Gastrocnemius medialis (tissue), 4 donors: ENCODE data around the gene EGLN1. TPM values are rescaled to one million over a fixed set of nuclear protein-coding genes. Genes with fewer than 3 reads are reported as not detected.

Experiments
- ATAC-seq, 2 donors: fragments of 150-250 bp; one replicate each; pipeline ENCODE4 v1.9.1; 2016
- DNase-seq, 2 donors: peaks; one replicate each; pipeline ENCODE4 v3.0.0-alpha.2; 2019
- H3K27ac ChIP-seq, 4 donors: fragments of 200-600 bp; sonication (generic); 1 replicate in 1 of 4; 2 replicates in 3 of 4; pipeline ENCODE4 v1.5.1; 2016 to 2018; ENCODE audit warnings: mild to moderate bottlenecking in 2 of 4, moderate library complexity in 1 of 4
- H3K27me3 ChIP-seq, 3 donors: fragments of 200-600 bp; sonication (generic) in 2 of 3; 1 replicate in 1 of 3; 2 replicates in 2 of 3; pipeline versions ENCODE4 v1.5.1 to v1.6.0; 2016 to 2019; ENCODE audit warnings: mild to moderate bottlenecking in 1 of 3, moderate library complexity in 1 of 3
- H3K36me3 ChIP-seq, 2 donors: fragments of 200-600 bp; sonication (generic) in 1 of 2; one replicate each; pipeline ENCODE4 v1.5.1; 2017 to 2018
- H3K4me1 ChIP-seq, 2 donors: fragments of 200-600 bp; sonication (generic) in 1 of 2; one replicate each; pipeline ENCODE4 v1.5.1; 2016 to 2017; ENCODE audit warnings: mild to moderate bottlenecking in 2 of 2
- H3K4me3 ChIP-seq, 4 donors: fragments of 200-600 bp; sonication (generic) in 3 of 4; 1 replicate in 1 of 4; 2 replicates in 3 of 4; pipeline ENCODE4 v1.5.1; 2016 to 2019; ENCODE audit warnings: mild to moderate bottlenecking in 2 of 4
- H3K9me3 ChIP-seq, 3 donors: fragments of 200-600 bp; sonication (generic) in 2 of 3; 1 replicate in 1 of 3; 2 replicates in 2 of 3; pipeline ENCODE4 v1.5.1; 2016 to 2019
- CTCF ChIP-seq, 5 experiments: fragments of 450-650 bp in 3 of 5; fragments of 200-600 bp in 2 of 5; sonication (generic) in 2 of 5; IDR thresholded peaks in 4 of 5; conservative IDR thresholded peaks in 1 of 5; 1 replicate in 4 of 5; 2 replicates in 1 of 5; pipeline ENCODE4 v1.5.1; 2016 to 2019; ENCODE audit warnings: antibody characterized with exemption in 5 of 5, mild to moderate bottlenecking in 3 of 5, moderate library complexity in 3 of 5
- POLR2A ChIP-seq, 2 donors: fragments of 450-650 bp; IDR thresholded peaks; one replicate each; pipeline ENCODE4 v1.6.1; 2017; ENCODE audit warnings: antibody characterized with exemption in 2 of 2, mild to moderate bottlenecking in 2 of 2, moderate library complexity in 2 of 2
- in situ Hi-C, 4 donors: fragments of 200-750 bp; cut with MboI; loops; one replicate each; pipeline versions ENCODE4 v1.15.0 to v1.8.0; 2017; ENCODE audit warnings: low sequenced_read_pairs in 4 of 4
- intact Hi-C: fragments of 100-400 bp; cut with DNase I; formaldehyde crosslinking; loops from one replicate; pipeline ENCODE4 v1.15.1; 2023; ENCODE audit warnings: low total_unique reads
- total RNA-seq, 4 donors: library from RNA; depleted of rRNA; stranded (reverse); fragments of >200 nt; gene quantifications; one replicate each; pipeline versions ENCODE4 v1.1.0 to v1.2.3, GENCODE V29; 2016

Gene EGLN1
- total RNA-seq, 4 donors from 2014 or later: 500 to 862 (median 706) TPM

DNA sequence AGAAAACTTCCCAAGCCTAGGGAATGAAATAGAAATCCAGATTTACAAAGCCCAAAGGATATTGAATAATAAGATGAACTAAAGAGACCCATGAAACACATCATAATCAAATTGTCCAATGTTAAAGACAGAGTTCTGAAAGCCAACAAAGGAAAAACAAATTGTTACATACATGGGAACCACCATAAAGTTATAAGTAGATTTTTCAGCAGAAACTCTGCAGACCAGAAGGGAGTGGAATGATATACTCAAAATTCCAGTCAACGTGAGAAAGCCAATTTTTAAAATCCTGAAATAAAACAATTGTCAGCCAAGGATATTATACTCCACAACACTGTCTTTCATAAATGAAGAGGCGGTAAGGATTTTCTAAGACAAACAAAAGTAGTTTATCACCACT lies 22.0 kb upstream of the EGLN1 start:
- H3K27me3 ChIP-seq: no peaks in the 10 kb centered on the region
- no peaks in the 10 kb centered on the region for H3K36me3 ChIP-seq
- intact Hi-C loops: no loop called here
- no peak for DNase-seq
- ATAC-seq: no peak
- TF ChIP-seq POLR2A (IDR thresholded peaks at IDR 0.05): no peak
- no peak for TF ChIP-seq CTCF (IDR thresholded peaks at IDR 0.05 in 4 of 5, conservative IDR thresholded peaks at IDR 0.05 in 1 of 5)
- no peak overlapping the region for H3K27ac ChIP-seq
- in situ Hi-C loops: no loop called here
- peaks cover 0 to 9% of the 10 kb centered on the region in 2 donors for H3K4me1 ChIP-seq
- H3K4me3 ChIP-seq: no peak overlapping the region
- H3K9me3 ChIP-seq: no peaks in the 10 kb centered on the region

- no peaks in the 10 kb centered on the region for H3K36me3 ChIP-seq
- intact Hi-C loops (no loop called here), in situ Hi-C loops (no loop called here)
- H3K27ac ChIP-seq: peak overlapping the region in 3 of 4 donors; percentile 51 to 77 (median 57)
- TF ChIP-seq POLR2A (IDR thresholded peaks at IDR 0.05) (no peak), CTCF (IDR thresholded peaks at IDR 0.05 in 4 of 5, conservative IDR thresholded peaks at IDR 0.05 in 1 of 5) (no peak)
- ATAC-seq: no peak
- H3K4me3 ChIP-seq: no peak overlapping the region
- H3K27me3 ChIP-seq: no peaks in the 10 kb centered on the region
- H3K4me1 ChIP-seq: peaks cover 0 to 9% of the 10 kb centered on the region in 2 donors
- DNase-seq: no peak
- no peaks in the 10 kb centered on the region for H3K9me3 ChIP-seq
These were observed 21.3 kb upstream of the EGLN1 start for GRCh38 chr1:231443363-231443762.

DNA sequence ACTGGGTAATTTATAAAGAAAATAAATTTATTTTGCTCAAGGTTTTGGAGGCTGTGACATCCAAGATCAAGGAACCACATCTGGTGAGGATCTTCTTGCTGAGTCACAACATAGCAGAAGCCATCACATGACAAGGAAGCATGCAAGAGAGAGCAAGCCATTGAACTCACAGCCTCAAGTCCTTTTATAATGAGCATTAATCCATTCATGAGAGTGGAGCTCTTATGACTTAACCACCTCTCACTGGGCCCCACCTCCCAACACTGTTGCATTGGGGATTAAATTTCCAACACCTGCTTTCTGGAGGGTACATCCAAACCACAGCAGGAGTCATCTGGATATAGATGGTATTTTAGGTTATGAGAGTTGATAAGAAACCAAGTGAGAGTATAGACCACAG lies 20.6 kb upstream of the EGLN1 start:
- peaks cover 0 to 9% of the 10 kb centered on the region in 2 donors for H3K4me1 ChIP-seq
- peak overlapping the region in 3 of 4 donors; percentile 51 to 77 (median 57) for H3K27ac ChIP-seq
- peak; percentile 44 to 63 for DNase-seq
- no peaks in the 10 kb centered on the region for H3K9me3 ChIP-seq
- in situ Hi-C loops (no loop called here), intact Hi-C loops (no loop called here)
- peak; percentile 90 to 92 for ATAC-seq
- H3K27me3 ChIP-seq: no peaks in the 10 kb centered on the region
- TF ChIP-seq POLR2A (IDR thresholded peaks at IDR 0.05) (no peak), CTCF (IDR thresholded peaks at IDR 0.05 in 4 of 5, conservative IDR thresholded peaks at IDR 0.05 in 1 of 5) (no peak)
- H3K36me3 ChIP-seq: no peaks in the 10 kb centered on the region
- no peak overlapping the region for H3K4me3 ChIP-seq

DNA sequence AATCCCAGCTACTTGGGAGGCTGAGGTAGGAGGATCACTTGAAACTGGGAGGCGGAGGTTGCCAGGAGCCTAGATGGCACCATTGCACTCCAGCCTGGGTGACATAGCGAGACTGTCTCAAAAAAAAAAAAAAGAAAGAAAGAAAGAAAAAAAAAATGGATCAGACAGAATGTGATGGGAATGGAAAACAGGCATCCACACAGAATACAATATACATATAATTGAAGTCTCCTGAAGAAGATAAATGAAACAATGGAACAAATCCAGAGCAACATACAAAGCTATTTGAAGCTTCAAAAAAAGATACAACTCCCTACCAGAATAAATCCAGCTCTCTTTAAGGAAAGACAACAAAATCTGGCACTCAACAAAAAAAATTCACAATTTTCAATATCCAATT lies 10.9 kb upstream of the EGLN1 start:
- in situ Hi-C loops: no loop called here
- Histone ChIP-seq H3K36me3 (no peaks in the 10 kb centered on the region), H3K27me3 (no peaks in the 10 kb centered on the region), H3K27ac (no peak overlapping the region), H3K9me3 (no peaks in the 10 kb centered on the region), H3K4me3 (no peak overlapping the region), H3K4me1 (no peaks in the 10 kb centered on the region)
- intact Hi-C loops: no loop called here
- ATAC-seq (no peak), DNase-seq (no peak)
- no peak for TF ChIP-seq CTCF (IDR thresholded peaks at IDR 0.05 in 4 of 5, conservative IDR thresholded peaks at IDR 0.05 in 1 of 5)
- TF ChIP-seq POLR2A (IDR thresholded peaks at IDR 0.05): no peak
